Raji (cell line): Measurements from ENCODE around the gene DOP1A.

Experiments used
- POLR2A ChIP-seq: IDR thresholded peaks from 2 replicates; pipeline ENCODE4 v1.6.1; 2011; ENCODE audit warnings: low read depth, low read length, control low read depth; ENCODE audit not compliant: insufficient read depth

Gene DOP1A

DNA sequence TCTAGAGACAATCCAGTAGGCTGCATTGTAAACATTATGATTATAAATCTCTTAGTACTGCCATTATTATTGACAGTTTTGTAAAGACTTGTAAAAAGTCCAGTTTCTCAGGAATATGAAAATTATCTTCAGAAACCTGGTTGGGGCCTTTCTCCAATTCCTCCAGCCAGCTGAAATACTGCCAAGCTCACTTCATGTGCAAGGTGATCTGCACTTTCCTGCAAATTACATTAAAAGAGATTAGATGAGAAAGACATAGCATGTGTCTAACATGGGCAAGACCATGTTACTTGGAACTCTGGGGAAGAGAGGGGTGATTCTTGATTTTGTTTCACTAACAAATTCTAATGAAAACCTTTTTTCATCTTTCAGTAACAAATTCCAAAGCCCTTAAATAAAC, 101.6 kb downstream of the DOP1A start:
- no peak for TF ChIP-seq POLR2A

DNA sequence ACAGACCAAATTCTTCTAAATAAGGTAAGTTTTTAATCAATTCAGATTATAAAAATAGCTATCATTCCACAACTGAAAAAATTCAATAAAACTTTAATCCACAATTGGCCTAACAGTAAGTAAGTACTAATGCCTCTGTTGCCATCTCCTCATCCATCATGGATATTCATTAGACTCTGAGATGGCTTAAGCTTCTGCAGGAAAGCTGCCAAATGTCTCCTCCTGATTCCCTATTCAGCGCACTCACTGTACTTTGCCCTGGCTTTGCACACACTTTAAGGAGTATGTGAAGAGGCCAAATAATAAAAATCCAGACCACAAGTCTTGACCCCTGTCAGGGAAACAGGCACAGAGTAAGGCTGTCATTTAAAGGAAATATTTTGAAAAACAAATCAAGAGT, 102.0 kb downstream of the DOP1A start:
- TF ChIP-seq POLR2A, result no peak

DNA sequence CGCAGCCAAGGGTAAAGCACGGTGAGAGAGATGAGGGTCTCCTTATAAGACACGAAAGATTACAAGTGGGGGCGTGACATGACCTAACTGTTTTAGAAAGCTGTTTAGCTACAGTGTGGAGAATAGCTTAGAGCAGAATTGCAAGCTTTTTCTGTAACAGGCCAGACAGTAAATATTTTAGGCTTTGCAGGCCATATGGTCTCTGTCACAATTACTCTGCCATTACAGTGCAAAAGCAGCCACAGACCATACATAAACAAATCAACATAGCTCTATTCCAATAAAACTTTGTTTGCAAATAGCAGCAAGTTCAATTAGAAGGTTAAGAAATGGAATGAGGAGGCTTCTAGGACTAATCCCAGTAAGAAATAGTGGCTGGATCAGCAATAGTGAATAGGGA, 108.8 kb downstream of the DOP1A start:
- TF ChIP-seq POLR2A, result no peak

DNA sequence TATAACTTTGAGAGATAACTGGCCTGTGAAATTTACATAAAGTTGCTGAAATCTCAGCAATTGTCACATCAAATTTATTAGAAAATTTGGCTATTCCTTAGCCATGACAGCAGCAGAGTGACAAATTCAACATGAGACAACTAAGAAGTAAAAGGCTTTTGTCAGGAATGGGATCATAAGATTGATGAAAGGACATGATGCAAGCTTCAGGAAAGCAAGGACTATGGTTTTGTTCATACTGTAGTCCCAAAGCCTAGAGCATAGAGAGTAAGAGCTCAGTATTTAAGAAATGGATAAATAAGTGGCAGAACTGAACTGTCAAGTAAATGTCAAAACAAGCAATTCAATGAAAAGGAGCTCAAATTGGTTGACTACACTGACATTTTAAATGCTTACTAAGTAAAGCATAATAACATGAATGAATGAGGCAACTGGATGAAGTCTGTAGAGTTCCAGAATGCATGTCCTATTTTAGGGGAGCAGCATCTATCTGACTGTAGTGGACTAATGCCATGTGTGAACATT, 113.0 kb downstream of the DOP1A start:
- TF ChIP-seq POLR2A, result no peak

DNA sequence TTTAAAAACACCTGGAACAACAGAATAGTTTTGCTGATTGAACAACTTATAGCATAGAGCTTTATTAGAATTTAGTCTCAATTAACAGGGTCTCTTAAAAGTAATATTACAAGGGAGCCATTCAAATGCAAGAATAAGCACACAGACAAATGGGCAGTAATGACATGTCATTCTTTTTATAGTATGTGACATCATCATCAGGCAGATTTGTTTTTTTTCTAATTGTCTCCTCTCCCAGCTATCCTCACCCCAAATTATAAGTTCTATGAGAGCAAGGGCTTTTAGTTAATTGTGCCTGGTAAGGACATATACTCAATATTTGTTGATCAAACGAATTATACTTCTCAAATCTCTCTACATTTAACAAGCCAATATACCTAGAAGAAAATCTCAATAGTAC, 114.6 kb downstream of the DOP1A start:
- TF ChIP-seq POLR2A, result no peak

DNA sequence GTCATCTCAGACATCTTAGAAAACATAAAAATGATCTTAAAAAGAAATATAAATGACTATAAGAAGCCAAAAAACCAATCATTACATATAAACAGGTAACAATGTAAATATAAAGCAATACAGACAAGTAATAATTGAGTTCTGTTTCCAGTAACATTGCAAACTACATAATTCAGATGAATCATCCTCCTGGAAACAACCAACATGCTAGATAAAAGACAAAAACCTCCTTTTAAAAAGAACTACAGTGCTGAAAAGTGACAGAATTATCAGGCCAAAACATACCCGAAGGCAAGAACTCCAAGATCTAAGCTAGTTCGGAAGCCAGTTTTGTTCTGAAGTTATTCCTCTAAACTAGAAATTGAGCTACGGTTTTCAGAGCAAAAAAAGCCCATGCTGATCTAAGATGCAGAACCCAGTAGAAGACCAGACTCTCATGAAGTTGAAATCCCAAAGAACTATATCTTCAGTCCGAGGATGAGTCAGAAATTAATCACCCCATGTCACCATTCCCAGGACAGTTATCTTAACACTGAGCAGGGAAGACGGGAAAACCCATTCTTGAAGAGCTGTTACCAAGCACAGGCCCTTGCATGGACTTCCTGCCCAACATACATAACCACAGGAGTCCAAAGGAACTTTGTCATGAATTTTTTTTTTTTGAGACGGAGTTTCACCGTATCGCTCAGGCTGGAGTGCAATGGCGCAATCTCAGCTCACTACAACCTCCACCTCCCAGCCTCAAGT, 115.8 kb downstream of the DOP1A start:
- no peak for TF ChIP-seq POLR2A

DNA sequence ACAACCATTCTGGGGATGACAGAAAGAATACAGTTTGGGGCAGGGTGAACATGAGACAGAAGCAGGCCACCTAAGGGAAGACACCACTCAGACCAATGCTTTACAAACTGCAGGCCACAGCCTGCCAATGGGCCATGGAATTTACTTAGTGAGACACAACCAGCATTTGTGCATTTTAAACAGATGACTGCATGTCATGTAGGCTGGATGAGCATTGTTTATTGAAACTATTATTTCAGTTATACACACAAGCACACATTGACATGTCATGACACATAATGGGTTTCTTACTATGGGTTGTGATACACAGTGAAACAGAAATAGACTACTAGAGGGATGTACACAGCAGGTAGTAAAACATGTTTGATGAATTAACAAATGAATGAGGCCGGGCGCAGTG, 117.6 kb downstream of the DOP1A start:
- TF ChIP-seq POLR2A, result no peak

DNA sequence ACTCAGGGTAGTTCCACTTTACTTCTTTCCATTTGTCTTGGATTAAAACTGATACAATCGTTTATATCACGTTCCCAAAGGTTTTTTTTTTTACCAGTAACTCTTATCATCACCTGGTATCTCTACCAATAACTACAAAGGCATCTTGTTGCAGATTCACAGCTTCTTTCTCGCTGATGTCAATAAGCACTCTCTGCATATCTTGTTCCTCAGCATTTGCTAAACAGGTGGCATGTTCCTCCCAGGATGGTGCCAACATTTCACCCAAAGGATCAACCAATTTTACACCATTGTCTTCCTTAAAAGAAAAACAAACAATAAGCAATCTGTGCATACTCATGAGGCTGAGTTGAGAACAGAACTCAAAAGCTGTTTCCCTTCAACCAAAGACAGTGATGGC, 121.0 kb downstream of the DOP1A start:
- TF ChIP-seq POLR2A, result no peak

DNA sequence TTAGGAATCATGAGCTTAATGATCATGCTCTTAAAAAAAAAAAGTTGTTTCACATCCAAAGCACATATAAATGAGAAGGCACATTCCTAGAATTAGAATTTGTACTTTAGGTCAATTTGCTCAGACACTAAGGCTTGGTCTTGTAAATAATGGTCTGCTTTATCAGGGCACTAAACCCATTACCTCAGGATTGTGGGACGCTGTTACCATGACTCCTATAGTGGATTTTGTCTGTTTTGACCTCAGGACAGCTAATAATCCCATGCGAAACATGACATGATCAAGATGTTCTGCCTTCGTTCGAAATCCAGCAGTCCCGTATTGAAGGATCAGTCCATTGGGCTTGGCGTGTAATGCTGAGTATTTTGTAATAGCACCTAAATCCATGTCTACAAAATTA, 123.2 kb downstream of the DOP1A start:
- no peak for TF ChIP-seq POLR2A

DNA sequence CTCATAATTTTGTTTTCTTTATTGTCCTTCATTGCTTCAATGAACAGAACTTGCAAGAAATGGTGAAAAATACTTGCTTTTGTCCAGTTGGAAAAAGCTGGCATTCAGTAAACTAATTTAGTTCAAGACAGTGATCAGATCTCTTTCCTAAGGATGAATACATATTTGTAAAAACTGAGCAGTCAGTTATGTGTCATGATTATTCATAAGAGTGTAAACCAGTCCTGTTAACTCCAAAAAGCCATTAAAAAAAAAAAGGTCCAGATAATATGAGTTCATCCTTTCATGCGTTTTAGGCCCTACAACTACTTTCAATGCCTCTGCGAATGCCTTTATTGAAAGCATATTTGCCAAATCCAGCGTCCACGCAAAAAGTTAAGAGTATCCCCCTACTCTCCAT, 125.0 kb downstream of the DOP1A start:
- no peak for TF ChIP-seq POLR2A

DNA sequence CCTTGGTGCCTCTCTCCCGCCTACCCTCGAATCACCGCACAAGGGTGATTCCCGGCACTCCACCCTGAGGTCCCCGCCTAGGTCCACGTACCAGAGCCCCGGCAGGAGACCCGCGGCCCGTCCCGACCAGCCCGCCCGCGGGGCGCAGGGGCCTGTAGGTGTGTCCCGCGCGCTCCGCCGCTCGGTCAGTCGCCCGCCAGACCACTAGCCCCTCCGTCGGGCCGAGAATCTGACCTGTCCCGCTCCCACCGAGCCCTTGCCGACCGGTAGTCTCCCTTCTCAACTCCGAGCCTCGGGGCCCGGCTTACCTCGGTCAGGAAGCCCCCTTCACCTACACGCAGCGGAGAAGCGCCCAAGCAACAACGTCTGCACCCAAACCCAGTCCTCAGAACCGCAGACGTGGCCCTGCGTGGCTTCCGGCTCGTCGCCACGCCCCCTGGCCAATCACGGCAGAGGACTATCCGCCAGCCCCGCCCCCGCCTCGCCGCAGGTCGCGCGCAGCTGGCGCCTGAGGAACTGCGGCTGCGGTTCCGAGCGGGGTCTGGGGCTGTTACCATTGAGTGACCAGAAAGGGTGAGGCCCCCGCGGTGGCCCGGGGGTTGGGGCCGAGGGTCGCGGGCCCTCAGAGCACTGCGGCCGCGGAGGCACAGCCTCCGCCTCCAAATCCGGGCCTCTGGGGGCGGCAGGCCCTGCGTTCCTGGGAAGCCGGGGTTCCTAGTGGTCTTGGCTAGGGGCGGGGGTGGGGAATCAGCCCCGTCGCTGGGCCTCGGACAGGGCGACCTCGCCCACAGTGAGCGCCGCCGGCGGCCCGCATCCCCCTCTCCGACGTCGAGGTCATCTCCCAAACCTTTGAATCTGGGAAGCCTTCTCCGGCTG, 125.6 kb downstream of the DOP1A start, which contains the start of the genes PGM3 and RWDD2A:
PGM3 (minus strand) TSS at position 395 of the 876 bp plus-strand sequence. CDS start 2,253 bp downstream, outside the sequence.
RWDD2A (plus strand) TSS at position 487 of the 876 bp plus-strand sequence. CDS start 1,095 bp downstream, outside the sequence.
- TF ChIP-seq POLR2A, result peak; percentile 89

DNA sequence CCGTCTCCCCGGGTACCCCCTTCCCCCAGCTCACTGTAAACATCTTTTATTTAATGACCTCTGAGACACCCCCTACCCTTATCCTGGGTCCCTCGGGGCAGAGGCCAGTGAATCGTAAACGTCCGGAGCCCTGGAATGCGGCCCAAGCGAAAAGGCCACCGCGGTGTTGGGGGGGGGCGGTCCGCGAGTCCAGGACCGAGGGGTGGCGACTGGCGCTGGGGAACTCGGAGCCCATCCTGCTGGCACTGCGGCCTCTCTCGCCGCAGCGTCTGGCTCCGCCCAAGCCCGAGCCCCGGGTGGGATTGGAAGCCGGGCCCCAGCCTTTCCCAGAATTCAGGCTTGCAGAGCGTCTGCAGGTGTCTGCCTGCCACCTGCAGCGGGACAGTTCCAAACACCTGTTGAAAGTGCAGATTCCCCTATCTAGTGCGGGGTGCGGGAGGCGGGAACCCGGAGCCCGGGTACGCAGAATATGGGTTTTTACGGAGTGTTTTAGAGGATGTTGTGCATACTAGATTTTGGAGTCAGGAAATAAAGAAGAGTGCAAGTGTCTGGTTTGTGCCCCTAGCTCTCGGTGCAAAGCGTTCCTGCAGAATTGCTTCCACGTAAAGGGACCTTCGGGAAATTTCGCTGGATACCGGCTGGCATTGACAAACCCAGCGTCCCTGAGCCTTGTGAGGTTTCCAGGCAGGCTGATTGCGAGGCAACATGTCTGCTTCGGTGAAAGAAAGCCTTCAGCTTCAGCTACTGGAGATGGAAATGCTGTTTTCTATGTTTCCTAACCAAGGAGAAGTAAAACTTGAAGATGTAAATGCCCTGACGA, 126.5 kb downstream of the DOP1A start:
- TF ChIP-seq POLR2A, result no peak

DNA sequence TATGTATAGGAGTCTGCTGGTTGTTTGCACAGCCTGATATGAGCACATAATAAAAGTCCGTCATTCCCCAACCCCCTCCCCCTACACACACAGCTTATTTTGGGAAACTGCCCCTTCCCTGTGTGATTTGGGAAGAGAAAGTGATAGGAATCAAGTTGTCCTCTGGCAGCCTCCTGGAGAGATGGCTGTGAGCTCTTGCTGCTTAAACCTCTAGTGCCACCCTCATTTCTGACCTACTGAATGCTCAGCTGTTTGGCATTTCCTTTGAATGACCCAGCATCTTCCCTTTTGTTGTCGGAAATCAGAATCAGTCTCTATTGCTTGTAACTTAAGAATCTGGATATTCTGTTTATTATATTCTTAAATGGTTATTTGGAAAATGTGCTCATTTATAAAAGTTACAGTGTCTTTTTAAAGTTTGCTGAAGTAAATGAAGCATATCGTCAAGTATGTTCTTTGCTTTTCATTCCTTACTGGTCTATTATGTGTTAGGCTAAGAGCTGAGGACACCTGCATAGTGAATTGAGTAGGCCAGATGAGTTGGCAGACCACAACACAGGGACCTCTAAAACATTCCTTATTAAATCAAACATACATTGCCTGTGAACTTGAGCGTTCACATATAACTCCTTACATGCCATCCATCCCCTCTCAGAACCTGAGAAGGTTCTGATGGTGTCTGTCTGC, 131.2 kb downstream of the DOP1A start:
- TF ChIP-seq POLR2A, result no peak

DNA sequence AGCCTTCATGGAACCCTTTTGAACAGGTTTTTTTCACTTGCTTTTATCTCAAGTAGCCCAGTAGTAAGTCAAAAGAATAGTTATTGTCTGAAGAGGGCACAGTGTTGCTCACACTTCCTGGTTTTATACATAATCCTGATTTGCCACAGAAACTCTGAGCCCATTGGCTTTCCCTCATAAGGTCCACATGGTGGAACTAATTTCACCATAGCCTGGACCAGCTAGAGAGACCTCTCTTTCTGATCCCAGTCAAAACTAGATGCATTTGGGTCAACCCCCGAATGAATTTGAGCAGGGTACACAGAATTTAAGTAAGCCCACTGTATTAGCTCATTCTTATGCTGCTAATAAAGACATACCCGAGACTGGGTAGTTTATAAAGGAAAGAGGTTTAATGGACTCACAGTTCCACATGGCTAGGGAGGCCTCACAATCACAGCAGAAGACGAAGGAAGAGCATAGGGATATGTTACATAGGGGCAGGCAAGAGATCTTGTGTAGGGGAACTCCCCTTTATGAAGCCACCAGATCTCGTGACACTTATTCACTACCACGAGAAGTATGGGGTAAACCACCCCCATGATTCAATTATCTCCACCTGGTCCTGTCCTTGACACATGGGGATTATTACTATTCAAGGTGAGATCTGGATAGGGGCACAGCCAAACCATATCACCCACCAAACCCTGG, 131.8 kb downstream of the DOP1A start:
- no peak for TF ChIP-seq POLR2A
